ENCODE results near the gene DDI2.
"Not testable (repeated sequence)": the region's sequence is repeated elsewhere in the genome, so short reads cannot be mapped to it uniquely, and the experiment has no call there.

DDI2 gene

GRCh38 chr1:15693371-15693770 lies 76.1 kb downstream of the DDI2 start:
- TF ChIP-seq CTCF (IDR thresholded peaks at IDR 0.05; ENCODE audit: low read depth, low read length) (no peak), POLR2A (IDR thresholded peaks at IDR 0.05; ENCODE audit: extremely low read depth, insufficient read length) (no peak), MAX (IDR thresholded peaks at IDR 0.05; ENCODE audit: low read depth, low read length) (no peak), MYC (IDR thresholded peaks at IDR 0.05; ENCODE audit: low read depth, low read length) (no peak)
- DNase-seq (ENCODE audit: low read depth), result no peak
- H3K4me3 ChIP-seq (ENCODE audit: low read depth, low read length), result no peak overlapping the region

GRCh38 chr1:15696956-15697521 lies 79.8 kb downstream of the DDI2 start:
- TF ChIP-seq MAX (IDR thresholded peaks at IDR 0.05; ENCODE audit: low read depth, low read length) (peak; percentile 81), POLR2A (IDR thresholded peaks at IDR 0.05; ENCODE audit: extremely low read depth, insufficient read length) (no peak), MYC (IDR thresholded peaks at IDR 0.05; ENCODE audit: low read depth, low read length) (peak; percentile 77)
- DNase-seq (ENCODE audit: low read depth), result peak; percentile 91
- H3K4me3 ChIP-seq (ENCODE audit: low read depth, low read length), result peak overlapping the region; percentile 51

GRCh38 chr1:15698201-15698600 lies 80.9 kb downstream of the DDI2 start:
- no peak for DNase-seq (ENCODE audit: low read depth)
- no peak overlapping the region for H3K4me3 ChIP-seq (ENCODE audit: low read depth, low read length)
- TF ChIP-seq POLR2A (IDR thresholded peaks at IDR 0.05; ENCODE audit: extremely low read depth, insufficient read length), result no peak
- TF ChIP-seq MAX (IDR thresholded peaks at IDR 0.05; ENCODE audit: low read depth, low read length), result no peak
- no peak for TF ChIP-seq MYC (IDR thresholded peaks at IDR 0.05; ENCODE audit: low read depth, low read length)
- no peak for TF ChIP-seq CTCF (IDR thresholded peaks at IDR 0.05; ENCODE audit: low read depth, low read length)

- H3K4me3 ChIP-seq (ENCODE audit: low read depth, low read length); DNase-seq (ENCODE audit: low read depth): not testable (repeated sequence)
Measured at GRCh38 chr1:15699321-15699720, 82.1 kb downstream of the DDI2 start.

- no peak for TF ChIP-seq MYC (IDR thresholded peaks at IDR 0.05; ENCODE audit: low read depth, low read length)
- TF ChIP-seq MAX (IDR thresholded peaks at IDR 0.05; ENCODE audit: low read depth, low read length), result no peak
- TF ChIP-seq POLR2A (IDR thresholded peaks at IDR 0.05; ENCODE audit: extremely low read depth, insufficient read length), result no peak
- no peak for TF ChIP-seq CTCF (IDR thresholded peaks at IDR 0.05; ENCODE audit: low read depth, low read length)
- no peak overlapping the region for H3K4me3 ChIP-seq (ENCODE audit: low read depth, low read length)
- DNase-seq (ENCODE audit: low read depth), result no peak
Measured at GRCh38 chr1:15700508-15700907, 83.2 kb downstream of the DDI2 start.

- no peak for DNase-seq (ENCODE audit: low read depth)
- H3K4me3 ChIP-seq (ENCODE audit: low read depth, low read length), result no peak overlapping the region
- TF ChIP-seq CTCF (IDR thresholded peaks at IDR 0.05; ENCODE audit: low read depth, low read length) (no peak), MAX (IDR thresholded peaks at IDR 0.05; ENCODE audit: low read depth, low read length) (no peak), MYC (IDR thresholded peaks at IDR 0.05; ENCODE audit: low read depth, low read length) (no peak), POLR2A (IDR thresholded peaks at IDR 0.05; ENCODE audit: extremely low read depth, insufficient read length) (no peak)
Measured at GRCh38 chr1:15701784-15702183, 84.5 kb downstream of the DDI2 start.
